ENCODE results near the gene GEMIN4.
"Not testable (repeated sequence)": the region's sequence is repeated elsewhere in the genome, so short reads cannot be mapped to it uniquely, and the experiment has no call there.

GEMIN4 gene

DNA sequence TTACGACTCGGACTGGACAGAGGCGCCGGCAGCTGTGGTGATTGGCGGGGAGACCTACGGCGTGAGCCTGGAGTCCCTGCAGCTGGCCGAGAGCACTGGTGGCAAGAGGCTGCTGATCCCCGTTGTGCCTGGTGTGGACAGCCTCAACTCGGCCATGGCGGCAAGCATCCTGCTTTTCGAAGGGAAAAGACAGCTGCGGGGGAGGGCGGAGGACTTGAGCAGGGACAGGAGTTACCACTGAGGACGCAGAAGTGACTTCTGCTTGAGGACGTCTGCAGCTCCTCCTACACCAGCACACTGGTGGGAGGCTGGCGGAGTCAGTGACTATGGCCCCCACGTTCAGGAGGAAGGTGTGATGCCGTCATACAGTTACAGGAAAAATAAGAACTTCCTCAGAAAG, 39.8 kb upstream of the GEMIN4 start:
- Histone ChIP-seq H3K36me3 (peaks cover 54% of the 10 kb centered on the region), H3K4me3 (ENCODE audit: low read depth, low read length) (no peak overlapping the region), H3K27me3 (ENCODE audit: insufficient read depth, low read depth, severe bottlenecking) (no peaks in the 10 kb centered on the region), H3K9me3 (ENCODE audit: severe bottlenecking) (no peaks in the 10 kb centered on the region), H3K27ac (no peak overlapping the region)
- no peak for DNase-seq
- TF ChIP-seq, protein P1, sequence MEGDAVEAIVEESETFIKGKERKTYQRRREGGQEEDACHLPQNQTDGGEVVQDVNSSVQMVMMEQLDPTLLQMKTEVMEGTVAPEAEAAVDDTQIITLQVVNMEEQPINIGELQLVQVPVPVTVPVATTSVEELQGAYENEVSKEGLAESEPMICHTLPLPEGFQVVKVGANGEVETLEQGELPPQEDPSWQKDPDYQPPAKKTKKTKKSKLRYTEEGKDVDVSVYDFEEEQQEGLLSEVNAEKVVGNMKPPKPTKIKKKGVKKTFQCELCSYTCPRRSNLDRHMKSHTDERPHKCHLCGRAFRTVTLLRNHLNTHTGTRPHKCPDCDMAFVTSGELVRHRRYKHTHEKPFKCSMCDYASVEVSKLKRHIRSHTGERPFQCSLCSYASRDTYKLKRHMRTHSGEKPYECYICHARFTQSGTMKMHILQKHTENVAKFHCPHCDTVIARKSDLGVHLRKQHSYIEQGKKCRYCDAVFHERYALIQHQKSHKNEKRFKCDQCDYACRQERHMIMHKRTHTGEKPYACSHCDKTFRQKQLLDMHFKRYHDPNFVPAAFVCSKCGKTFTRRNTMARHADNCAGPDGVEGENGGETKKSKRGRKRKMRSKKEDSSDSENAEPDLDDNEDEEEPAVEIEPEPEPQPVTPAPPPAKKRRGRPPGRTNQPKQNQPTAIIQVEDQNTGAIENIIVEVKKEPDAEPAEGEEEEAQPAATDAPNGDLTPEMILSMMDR (IDR thresholded peaks at IDR 0.05; ENCODE audit: low read depth, low read length): no peak

DNA sequence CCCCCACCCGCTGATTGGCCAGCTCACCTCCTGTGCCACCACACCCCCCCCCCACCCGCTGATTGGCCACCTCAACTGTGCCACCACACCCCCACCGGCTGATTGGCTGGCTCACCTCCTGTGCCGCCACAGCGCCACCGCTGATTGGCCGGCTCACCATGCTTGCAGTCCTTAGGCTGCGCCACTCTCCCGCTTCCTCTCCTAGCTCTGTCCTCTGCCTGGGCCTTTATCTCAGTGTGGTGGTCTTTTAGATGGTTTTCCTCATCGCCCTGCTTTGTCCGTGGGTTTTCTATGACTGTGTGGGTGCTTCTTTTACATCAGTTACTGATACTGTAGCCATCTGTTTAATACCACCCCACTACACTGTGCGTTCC, 38.8 kb upstream of the GEMIN4 start:
- DNase-seq: not testable (repeated sequence)

DNA sequence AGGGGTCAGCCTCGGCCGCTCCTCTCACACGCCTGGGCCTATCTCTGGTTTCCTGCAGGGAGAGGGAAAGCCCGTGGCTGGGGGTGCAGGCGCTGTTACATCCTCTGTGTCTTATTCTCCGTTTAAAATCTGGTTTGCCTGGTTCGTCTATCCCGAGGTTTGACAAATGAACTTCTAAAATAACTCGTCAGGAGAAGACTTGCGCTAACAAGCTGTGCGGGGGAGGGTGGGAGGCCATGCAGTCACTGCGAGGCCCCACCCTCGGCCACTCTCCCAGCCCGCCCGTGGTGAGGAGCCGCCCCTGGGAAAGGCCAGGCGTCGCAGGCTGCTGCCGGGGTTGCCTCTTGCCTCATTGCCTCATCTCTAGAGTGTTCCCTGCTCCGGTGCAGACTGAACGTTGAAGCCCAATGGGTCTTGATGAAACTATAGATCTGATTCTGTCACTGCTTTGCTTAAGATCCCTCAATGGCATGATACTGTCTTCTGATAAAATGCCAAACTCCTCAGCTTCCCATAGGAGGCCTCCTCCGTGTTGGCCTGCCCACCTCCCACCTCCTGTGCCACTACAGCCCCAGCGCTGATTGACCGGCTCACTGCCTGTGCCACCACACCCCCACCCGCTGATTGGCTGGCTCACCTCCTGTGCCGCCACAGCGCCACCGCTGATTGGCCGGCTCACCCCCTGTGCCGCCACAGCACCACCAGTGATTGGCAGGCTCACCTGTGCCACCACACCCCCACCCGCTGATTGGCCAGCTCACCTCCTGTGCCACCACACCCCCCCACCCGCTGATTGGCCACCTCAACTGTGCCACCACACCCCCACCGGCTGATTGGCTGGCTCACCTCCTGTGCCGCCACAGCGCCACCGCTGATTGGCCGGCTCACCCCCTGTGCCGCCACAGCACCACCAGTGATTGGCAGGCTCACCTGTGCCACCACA, 38.1 kb upstream of the GEMIN4 start:
- H3K36me3 ChIP-seq: peaks cover 52% of the 10 kb centered on the region
- DNase-seq; H3K4me3 ChIP-seq (ENCODE audit: low read depth, low read length); H3K9me3 ChIP-seq (ENCODE audit: severe bottlenecking); H3K27ac ChIP-seq; H3K27me3 ChIP-seq (ENCODE audit: insufficient read depth, low read depth, severe bottlenecking): not testable (repeated sequence)

More for the DNA sequence above, 38.8 kb upstream of the GEMIN4 start:
- H3K27me3 ChIP-seq (ENCODE audit: insufficient read depth, low read depth, severe bottlenecking); H3K9me3 ChIP-seq (ENCODE audit: severe bottlenecking); H3K4me3 ChIP-seq (ENCODE audit: low read depth, low read length); H3K27ac ChIP-seq: not testable (repeated sequence)
- H3K36me3 ChIP-seq: peaks cover 53% of the 10 kb centered on the region

DNA sequence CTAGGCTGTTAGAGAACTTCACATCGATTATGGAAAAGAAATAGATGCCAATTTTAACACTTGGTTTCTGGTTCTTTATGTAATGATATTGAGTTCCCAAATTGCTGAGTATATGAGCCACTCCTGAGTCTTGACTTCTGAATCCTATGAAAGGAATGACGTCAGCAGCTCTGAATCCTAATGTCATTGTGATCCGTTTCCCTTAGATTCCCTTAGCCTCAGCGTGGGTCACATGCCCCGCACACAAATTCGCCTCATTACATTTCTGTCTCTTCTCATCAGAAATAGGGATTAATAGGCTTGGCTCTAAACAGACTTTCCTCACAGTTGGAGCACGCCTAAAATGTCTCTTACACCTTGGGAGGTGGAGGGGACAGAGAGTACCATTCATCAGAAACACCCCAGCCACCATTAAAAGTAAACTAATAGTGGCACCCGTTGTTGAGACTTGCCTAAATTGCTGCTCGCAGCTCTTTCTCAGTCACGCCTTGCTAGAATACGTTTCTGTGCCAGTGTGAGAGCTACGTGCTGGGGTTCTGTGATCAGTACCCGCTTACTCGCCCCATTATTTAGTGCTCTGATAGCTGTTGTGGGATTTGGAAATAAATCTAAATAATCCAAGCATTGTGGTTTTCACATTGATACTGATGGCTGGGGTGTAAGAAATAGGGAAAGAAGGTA, 37.2 kb upstream of the GEMIN4 start:
- H3K36me3 ChIP-seq: peaks cover 57% of the 10 kb centered on the region

DNA sequence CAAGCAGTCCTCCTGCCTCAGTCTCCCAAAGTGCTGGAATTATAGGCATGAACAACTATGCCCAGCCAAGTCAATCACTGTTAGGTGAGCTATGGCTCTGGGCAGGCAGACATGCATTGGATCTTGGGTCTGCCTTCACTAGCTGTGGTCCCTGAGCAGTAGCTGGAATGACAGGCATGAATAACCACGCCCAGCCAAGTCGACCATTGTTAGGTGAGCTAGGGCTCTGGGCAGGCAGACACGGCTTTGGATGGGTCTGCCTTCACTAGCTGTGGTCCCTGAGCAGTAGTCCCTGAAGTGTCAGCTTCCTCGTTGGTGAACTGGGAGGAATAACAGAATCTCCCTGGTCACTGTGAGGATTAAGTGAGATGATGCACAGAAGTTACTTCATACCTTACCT, 36.5 kb upstream of the GEMIN4 start:
- TF ChIP-seq, protein P1 (IDR thresholded peaks at IDR 0.05; ENCODE audit: low read depth, low read length): no peak
- DNase-seq: peak; percentile 0
- Histone ChIP-seq H3K27me3 (ENCODE audit: insufficient read depth, low read depth, severe bottlenecking) (no peaks in the 10 kb centered on the region), H3K4me3 (ENCODE audit: low read depth, low read length) (no peak overlapping the region), H3K36me3 (peaks cover 57% of the 10 kb centered on the region), H3K9me3 (ENCODE audit: severe bottlenecking) (no peaks in the 10 kb centered on the region), H3K27ac (no peak overlapping the region)

More for the DNA sequence above, 37.2 kb upstream of the GEMIN4 start:
- no peak overlapping the region for H3K4me3 ChIP-seq (ENCODE audit: low read depth, low read length)
- TF ChIP-seq, protein P1 (IDR thresholded peaks at IDR 0.05; ENCODE audit: low read depth, low read length): no peak
- H3K27ac ChIP-seq: no peak overlapping the region
- no peaks in the 10 kb centered on the region for H3K27me3 ChIP-seq (ENCODE audit: insufficient read depth, low read depth, severe bottlenecking)
- H3K9me3 ChIP-seq (ENCODE audit: severe bottlenecking): no peaks in the 10 kb centered on the region
- DNase-seq: no peak

DNA sequence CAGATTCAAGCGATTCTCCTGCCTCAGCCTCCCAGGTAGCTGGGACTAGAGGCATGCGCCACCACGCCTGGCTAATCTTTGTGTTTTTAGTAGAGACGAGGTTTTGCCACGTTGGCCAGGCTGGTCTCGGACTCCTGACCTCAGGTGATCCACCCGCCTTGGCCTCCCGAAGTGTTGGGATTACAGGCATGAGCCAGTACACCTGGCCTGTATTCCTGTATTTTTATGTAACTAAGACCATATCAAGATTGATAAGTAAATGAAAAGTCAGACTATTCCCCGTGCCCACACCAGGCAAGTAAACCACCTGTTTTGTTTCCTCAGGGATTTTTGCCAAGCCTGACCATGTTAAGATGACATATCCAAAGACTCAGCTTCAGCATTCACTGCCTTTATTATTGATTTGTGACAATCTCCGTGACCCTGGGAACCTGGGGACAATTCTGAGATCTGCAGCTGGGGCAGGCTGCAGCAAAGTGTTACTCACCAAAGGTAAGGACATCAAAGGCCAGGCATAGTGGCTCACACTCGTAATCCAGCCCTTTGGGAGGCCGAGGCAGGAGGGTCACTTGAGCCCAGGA, 35.7 kb upstream of the GEMIN4 start:
- peaks cover 53% of the 10 kb centered on the region for H3K36me3 ChIP-seq
- H3K4me3 ChIP-seq (ENCODE audit: low read depth, low read length): no peak overlapping the region
- H3K9me3 ChIP-seq (ENCODE audit: severe bottlenecking): no peaks in the 10 kb centered on the region
- TF ChIP-seq, protein P1 (IDR thresholded peaks at IDR 0.05; ENCODE audit: low read depth, low read length): no peak
- no peak for DNase-seq
- no peaks in the 10 kb centered on the region for H3K27me3 ChIP-seq (ENCODE audit: insufficient read depth, low read depth, severe bottlenecking)
- H3K27ac ChIP-seq: no peak overlapping the region

DNA sequence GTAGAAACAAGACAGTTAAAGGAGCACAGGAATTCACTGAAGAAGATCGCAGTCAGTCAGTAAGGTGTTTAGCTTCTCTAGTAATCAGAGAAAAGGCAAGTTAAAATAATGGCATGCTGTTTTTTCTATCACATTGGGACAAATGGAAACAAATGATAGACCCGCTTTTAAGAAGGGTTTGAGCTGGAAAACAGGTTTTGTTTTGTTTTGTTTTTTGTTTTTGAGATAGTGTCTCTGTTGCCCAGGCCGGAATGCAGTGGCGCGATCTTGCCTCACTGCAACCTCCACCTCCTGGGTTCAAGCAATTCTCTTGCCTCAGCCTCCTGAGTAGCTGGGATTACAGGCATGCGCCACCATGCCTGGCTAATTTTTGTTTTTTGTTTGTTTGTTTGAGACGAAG, 33.8 kb upstream of the GEMIN4 start:
- peaks cover 47% of the 10 kb centered on the region for H3K36me3 ChIP-seq
- not testable (repeated sequence) for H3K27me3 ChIP-seq (ENCODE audit: insufficient read depth, low read depth, severe bottlenecking); DNase-seq; H3K9me3 ChIP-seq (ENCODE audit: severe bottlenecking); H3K4me3 ChIP-seq (ENCODE audit: low read depth, low read length); H3K27ac ChIP-seq

Data from WERI-Rb-1 (cell line).